HepG2 (cell line): ENCODE data around the gene KRTAP3-2. TPM values are rescaled to one million over a fixed set of nuclear protein-coding genes. Genes with fewer than 3 reads are reported as not detected.

Source experiments
- CHD4 ChIP-seq: fragments of 200-600 bp; sonication (generic); IDR thresholded peaks from 2 replicates; pipeline ENCODE4 v1.7.0; 2017; ENCODE audit warnings: mild to moderate bottlenecking, low read length, borderline replicate concordance
- HHEX ChIP-seq: IDR thresholded peaks from 2 replicates; pipeline ENCODE4 v1.6.1; 2016; ENCODE audit warnings: control low read depth
- HNF4G ChIP-seq, 2 experiments: sonication (generic) in 1 of 2; formaldehyde crosslinking in 1 of 2; IDR thresholded peaks; 2 replicates each; pipeline versions ENCODE4 v1.4.0 to v1.6.1; 2011 to 2020; ENCODE audit warnings: borderline replicate concordance in 2 of 2, low read depth in 2 of 2, mild to moderate bottlenecking in 2 of 2, low read length in 1 of 2, missing genetic modification reagents in 1 of 2, moderate library complexity in 1 of 2
- KLF16 ChIP-seq, 2 experiments: sonication (generic) in 1 of 2; formaldehyde crosslinking in 1 of 2; IDR thresholded peaks; 2 replicates each; pipeline versions ENCODE4 v1.6.1 to v1.8.0; 2016 to 2023; ENCODE audit warnings: missing genetic modification reagents in 2 of 2, missing compliant biosample characterization in 1 of 2
- MED13 ChIP-seq: sonication (generic); formaldehyde crosslinking; IDR thresholded peaks from 2 replicates; pipeline ENCODE4 v1.5.0; 2020; ENCODE audit warnings: missing genetic modification reagents
- MIER3 ChIP-seq: IDR thresholded peaks from 2 replicates; pipeline ENCODE4 v1.6.1; 2016; ENCODE audit warnings: missing compliant biosample characterization, borderline replicate concordance
- MTF1 ChIP-seq: sonication (generic); formaldehyde crosslinking; IDR thresholded peaks from 2 replicates; pipeline ENCODE4 v1.5.0; 2020; ENCODE audit warnings: missing genetic modification reagents
- NAIF1 ChIP-seq: sonication (generic); formaldehyde crosslinking; IDR thresholded peaks from 2 replicates; pipeline ENCODE4 v1.5.0; 2020; ENCODE audit warnings: mild to moderate bottlenecking, missing genetic modification reagents, borderline replicate concordance
- NKX3-1 ChIP-seq: sonication (generic); formaldehyde crosslinking; IDR thresholded peaks from 2 replicates; pipeline ENCODE4 v1.5.0; 2020; ENCODE audit warnings: missing genetic modification reagents
- ONECUT2 ChIP-seq: sonication (generic); formaldehyde crosslinking; IDR thresholded peaks from 2 replicates; pipeline ENCODE4 v1.4.0; 2020; ENCODE audit warnings: missing genetic modification reagents
- SATB2 ChIP-seq: sonication (generic); formaldehyde crosslinking; IDR thresholded peaks from 2 replicates; pipeline ENCODE4 v1.5.0; 2020; ENCODE audit warnings: missing genetic modification reagents
- TCF12 ChIP-seq, 2 experiments: fragments of 450-650 bp in 1 of 2; sonication (generic) in 1 of 2; formaldehyde crosslinking in 1 of 2; IDR thresholded peaks; 2 replicates each; pipeline versions ENCODE4 v1.6.1 to v1.8.0; 2017 to 2022; ENCODE audit warnings: antibody characterized with exemption in 1 of 2, mild to moderate bottlenecking in 1 of 2, missing genetic modification reagents in 1 of 2, moderate library complexity in 1 of 2
- YEATS2 ChIP-seq: sonication (generic); formaldehyde crosslinking; IDR thresholded peaks from 2 replicates; pipeline ENCODE4 v1.4.0; 2020; ENCODE audit warnings: missing genetic modification reagents, borderline replicate concordance
- ZBTB7B ChIP-seq: sonication (generic); formaldehyde crosslinking; IDR thresholded peaks from 2 replicates; pipeline ENCODE4 v1.4.0; 2020; ENCODE audit warnings: missing genetic modification reagents
- ZNF12 ChIP-seq: sonication (generic); formaldehyde crosslinking; IDR thresholded peaks from 2 replicates; pipeline ENCODE4 v1.5.0; 2020; ENCODE audit warnings: missing genetic modification reagents
- ZNF224 ChIP-seq: sonication (generic); formaldehyde crosslinking; IDR thresholded peaks from 2 replicates; pipeline ENCODE4 v1.5.0; 2020; ENCODE audit warnings: mild to moderate bottlenecking, missing genetic modification reagents
- ZNF496 ChIP-seq: sonication (generic); formaldehyde crosslinking; IDR thresholded peaks from 2 replicates; pipeline ENCODE4 v1.8.1; 2023; ENCODE audit warnings: mild to moderate bottlenecking, moderate library complexity, missing genetic modification reagents; ENCODE audit not compliant: insufficient replicate concordance
- ZNF652 ChIP-seq: IDR thresholded peaks from 2 replicates; pipeline ENCODE4 v1.6.1; 2016; ENCODE audit warnings: low read depth, borderline replicate concordance
- ZNF703 ChIP-seq: sonication (generic); formaldehyde crosslinking; IDR thresholded peaks from 2 replicates; pipeline ENCODE4 v1.5.1; 2020; ENCODE audit warnings: missing genetic modification reagents, mild to moderate bottlenecking, moderate library complexity, borderline replicate concordance
- ZSCAN30 ChIP-seq: sonication (generic); formaldehyde crosslinking; IDR thresholded peaks from 2 replicates; pipeline ENCODE4 v1.5.0; 2020; ENCODE audit warnings: mild to moderate bottlenecking, missing genetic modification reagents
- polyA plus RNA-seq, 8 experiments: library from polyadenylated mRNA; depleted of rRNA in 3 of 8; stranded (reverse) in 7 of 8; unstranded in 1 of 8; fragments of >200 nt; fragmentation: Illumina TruSeq in 4 of 8; extraction: Trizol in 4 of 8; gene quantifications; 2 replicates each; pipeline versions ENCODE4 v1.2.1 to v1.2.3, GENCODE V29; 2011 to 2016; ENCODE audit warnings: low read depth in 4 of 8, missing spikeins in 1 of 8, mixed read lengths in 1 of 8; ENCODE audit not compliant: insufficient read depth in 1 of 8
- total RNA-seq, 5 experiments: library from RNA; depleted of rRNA; stranded (reverse); fragments of >200 nt; fragmentation: Illumina TruSeq; extraction: Trizol; gene quantifications; 2 replicates each; pipeline ENCODE4 v1.2.3, GENCODE V29; 2016; ENCODE audit warnings: low read depth in 1 of 5
- TF ChIP-seq, protein P1 (sequence below): sonication (generic); formaldehyde crosslinking; IDR thresholded peaks from 2 replicates; pipeline ENCODE4 v1.5.0; 2020; ENCODE audit warnings: mild to moderate bottlenecking, missing genetic modification reagents, borderline replicate concordance
- TF ChIP-seq, protein P2 (sequence below): sonication (generic); formaldehyde crosslinking; IDR thresholded peaks from 2 replicates; pipeline ENCODE4 v1.5.1; 2020; ENCODE audit warnings: mild to moderate bottlenecking, missing genetic modification reagents, moderate library complexity
- TF ChIP-seq, protein P3 (sequence below): sonication (generic); formaldehyde crosslinking; IDR thresholded peaks from 2 replicates; pipeline ENCODE4 v1.4.0; 2020; ENCODE audit warnings: mild to moderate bottlenecking, missing genetic modification reagents

The KRTAP3-2 gene
- total and polyA plus RNA-seq, 2 of the 13 experiments (the other 11 are each of a cell fraction or from before 2014, with no cell fraction given), result not detected

DNA sequence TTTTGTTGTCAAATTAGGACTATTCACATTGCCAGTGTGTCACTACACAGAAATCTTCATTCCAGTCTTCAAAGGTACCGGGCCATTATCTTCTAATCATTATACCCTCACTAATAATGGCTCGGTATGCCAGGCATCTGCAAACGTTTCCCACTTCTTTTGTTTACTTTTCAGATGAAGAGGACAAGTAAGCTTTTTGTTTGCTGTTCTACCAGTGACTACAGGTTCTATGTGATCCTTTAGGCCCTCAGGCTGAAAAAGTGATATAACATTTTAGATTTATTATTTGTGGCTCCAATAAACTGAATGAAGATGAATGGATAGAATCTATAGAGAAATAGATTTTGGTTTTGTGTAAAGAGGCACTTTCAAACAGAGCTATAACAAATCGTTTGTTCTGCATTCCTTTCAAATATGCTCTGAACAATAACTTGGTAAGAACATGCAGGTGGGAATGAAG is 9.6 kb upstream of the KRTAP3-2 start (continued):
- TF ChIP-seq, protein P1, sequence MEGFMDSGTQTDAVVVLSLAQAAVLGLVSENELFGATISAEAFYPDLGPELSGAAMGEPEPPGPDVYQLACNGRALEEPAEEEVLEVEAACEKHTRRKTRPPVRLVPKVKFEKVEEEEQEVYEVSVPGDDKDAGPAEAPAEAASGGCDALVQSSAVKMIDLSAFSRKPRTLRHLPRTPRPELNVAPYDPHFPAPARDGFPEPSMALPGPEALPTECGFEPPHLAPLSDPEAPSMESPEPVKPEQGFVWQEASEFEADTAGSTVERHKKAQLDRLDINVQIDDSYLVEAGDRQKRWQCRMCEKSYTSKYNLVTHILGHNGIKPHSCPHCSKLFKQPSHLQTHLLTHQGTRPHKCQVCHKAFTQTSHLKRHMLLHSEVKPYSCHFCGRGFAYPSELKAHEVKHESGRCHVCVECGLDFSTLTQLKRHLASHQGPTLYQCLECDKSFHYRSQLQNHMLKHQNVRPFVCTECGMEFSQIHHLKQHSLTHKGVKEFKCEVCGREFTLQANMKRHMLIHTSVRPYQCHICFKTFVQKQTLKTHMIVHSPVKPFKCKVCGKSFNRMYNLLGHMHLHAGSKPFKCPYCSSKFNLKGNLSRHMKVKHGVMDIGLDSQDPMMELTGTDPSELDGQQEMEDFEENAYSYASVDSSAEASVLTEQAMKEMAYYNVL (CRISPR knock-in tag), result peak; percentile 50; the same call in 1 of the 2 replicates
- TF ChIP-seq YEATS2 (CRISPR knock-in tag), result no peak
- TF ChIP-seq, protein P2, sequence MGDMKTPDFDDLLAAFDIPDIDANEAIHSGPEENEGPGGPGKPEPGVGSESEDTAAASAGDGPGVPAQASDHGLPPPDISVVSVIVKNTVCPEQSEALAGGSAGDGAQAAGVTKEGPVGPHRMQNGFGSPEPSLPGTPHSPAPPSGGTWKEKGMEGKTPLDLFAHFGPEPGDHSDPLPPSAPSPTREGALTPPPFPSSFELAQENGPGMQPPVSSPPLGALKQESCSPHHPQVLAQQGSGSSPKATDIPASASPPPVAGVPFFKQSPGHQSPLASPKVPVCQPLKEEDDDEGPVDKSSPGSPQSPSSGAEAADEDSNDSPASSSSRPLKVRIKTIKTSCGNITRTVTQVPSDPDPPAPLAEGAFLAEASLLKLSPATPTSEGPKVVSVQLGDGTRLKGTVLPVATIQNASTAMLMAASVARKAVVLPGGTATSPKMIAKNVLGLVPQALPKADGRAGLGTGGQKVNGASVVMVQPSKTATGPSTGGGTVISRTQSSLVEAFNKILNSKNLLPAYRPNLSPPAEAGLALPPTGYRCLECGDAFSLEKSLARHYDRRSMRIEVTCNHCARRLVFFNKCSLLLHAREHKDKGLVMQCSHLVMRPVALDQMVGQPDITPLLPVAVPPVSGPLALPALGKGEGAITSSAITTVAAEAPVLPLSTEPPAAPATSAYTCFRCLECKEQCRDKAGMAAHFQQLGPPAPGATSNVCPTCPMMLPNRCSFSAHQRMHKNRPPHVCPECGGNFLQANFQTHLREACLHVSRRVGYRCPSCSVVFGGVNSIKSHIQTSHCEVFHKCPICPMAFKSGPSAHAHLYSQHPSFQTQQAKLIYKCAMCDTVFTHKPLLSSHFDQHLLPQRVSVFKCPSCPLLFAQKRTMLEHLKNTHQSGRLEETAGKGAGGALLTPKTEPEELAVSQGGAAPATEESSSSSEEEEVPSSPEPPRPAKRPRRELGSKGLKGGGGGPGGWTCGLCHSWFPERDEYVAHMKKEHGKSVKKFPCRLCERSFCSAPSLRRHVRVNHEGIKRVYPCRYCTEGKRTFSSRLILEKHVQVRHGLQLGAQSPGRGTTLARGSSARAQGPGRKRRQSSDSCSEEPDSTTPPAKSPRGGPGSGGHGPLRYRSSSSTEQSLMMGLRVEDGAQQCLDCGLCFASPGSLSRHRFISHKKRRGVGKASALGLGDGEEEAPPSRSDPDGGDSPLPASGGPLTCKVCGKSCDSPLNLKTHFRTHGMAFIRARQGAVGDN (CRISPR knock-in tag), result no peak
- TF ChIP-seq ZNF12 (CRISPR knock-in tag), result peak; percentile 47; the same call in 1 of the 2 replicates
- no peak for TF ChIP-seq MTF1 (CRISPR knock-in tag)
- peak; percentile 32; the same call in 1 of the 2 replicates for TF ChIP-seq ONECUT2 (CRISPR knock-in tag)
- no peak for TF ChIP-seq ZNF496 (CRISPR knock-in tag)
- peak; percentile 78; the same call in 1 of the 2 replicates for TF ChIP-seq MED13 (CRISPR knock-in tag)
- no peak for TF ChIP-seq ZBTB7B (CRISPR knock-in tag)
- TF ChIP-seq MIER3 (CRISPR knock-in tag), result no peak
- TF ChIP-seq NKX3-1 (CRISPR knock-in tag), result peak; percentile 84
- peak; percentile 83; the same call in 1 of the 2 replicates for TF ChIP-seq CHD4
- TF ChIP-seq, protein P3, sequence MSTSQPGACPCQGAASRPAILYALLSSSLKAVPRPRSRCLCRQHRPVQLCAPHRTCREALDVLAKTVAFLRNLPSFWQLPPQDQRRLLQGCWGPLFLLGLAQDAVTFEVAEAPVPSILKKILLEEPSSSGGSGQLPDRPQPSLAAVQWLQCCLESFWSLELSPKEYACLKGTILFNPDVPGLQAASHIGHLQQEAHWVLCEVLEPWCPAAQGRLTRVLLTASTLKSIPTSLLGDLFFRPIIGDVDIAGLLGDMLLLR, result no peak
- no peak for TF ChIP-seq NAIF1
- TF ChIP-seq HNF4G (IDR thresholded peaks at IDR 0.05; ENCODE audit: borderline replicate concordance, low read depth, low read length), result no peak
- TF ChIP-seq HNF4G (CRISPR knock-in tag; IDR thresholded peaks at IDR 0.05; ENCODE audit: borderline replicate concordance, low read depth), result no peak
- TF ChIP-seq ZSCAN30, result no peak
- peak; percentile 91 for TF ChIP-seq HHEX (CRISPR knock-in tag)
- no peak for TF ChIP-seq TCF12 (IDR thresholded peaks at IDR 0.05)
- no peak for TF ChIP-seq TCF12 (CRISPR knock-in tag; IDR thresholded peaks at IDR 0.05)
- peak in 1 of 2 experiments; percentile 66; a peak in 2 of 4 replicates for TF ChIP-seq KLF16 (CRISPR knock-in tag; IDR thresholded peaks at IDR 0.05)
- TF ChIP-seq ZNF224 (CRISPR knock-in tag), result no peak
- TF ChIP-seq ZNF703, result no peak; the same call in 1 of the 2 replicates
- TF ChIP-seq SATB2, result peak; percentile 95
- TF ChIP-seq ZNF652 (CRISPR knock-in tag), result 0 out of 2 replicates have a peak, but pooled peaks have one; percentile 36
